Lung (tissue), 12 donors: Measurements from ENCODE around the gene LRRC58. TPM values are rescaled to one million over a fixed set of nuclear protein-coding genes. Genes with fewer than 3 reads are reported as not detected.

Source experiments
- ATAC-seq: fragments of 200-7000 bp; cut with Tn5 transposase; one replicate; pipeline ENCODE4 v1.9.1; 2020; ENCODE audit warnings: moderate number of reproducible peaks; ENCODE audit not compliant: insufficient read depth, low FRiP score
- DNase-seq, 3 donors: peaks; one replicate each; pipeline ENCODE4 v3.0.0-alpha.2; 2013 to 2017
- H3K27ac ChIP-seq, 2 donors: one replicate each; pipeline ENCODE4 v1.5.1; 2013; ENCODE audit warnings: mild to moderate bottlenecking in 2 of 2, moderate library complexity in 2 of 2, control low read depth in 1 of 2, inconsistent platforms in 1 of 2, low read depth in 1 of 2, low read length in 1 of 2
- H3K27me3 ChIP-seq, 3 donors: one replicate each; pipeline ENCODE4 v1.5.1; 2013; ENCODE audit warnings: low read length in 2 of 3; ENCODE audit not compliant: control insufficient read depth in 3 of 3, insufficient read depth in 3 of 3
- H3K36me3 ChIP-seq, 4 donors: one replicate each; pipeline ENCODE4 v1.5.1; 2013; ENCODE audit warnings: low read length in 4 of 4, mild to moderate bottlenecking in 1 of 4, moderate library complexity in 1 of 4; ENCODE audit not compliant: control insufficient read depth in 4 of 4, insufficient read depth in 4 of 4
- H3K4me1 ChIP-seq, 5 donors: one replicate each; pipeline ENCODE4 v1.5.1; 2013; ENCODE audit warnings: low read length in 5 of 5, mild to moderate bottlenecking in 2 of 5, moderate library complexity in 1 of 5; ENCODE audit not compliant: control insufficient read depth in 5 of 5, insufficient read depth in 5 of 5
- H3K4me3 ChIP-seq: one replicate; pipeline ENCODE4 v1.5.1; 2013; ENCODE audit warnings: mild to moderate bottlenecking, control low read depth, moderate library complexity
- H3K9ac ChIP-seq, 2 donors: one replicate each; pipeline ENCODE4 v1.5.1; 2013; ENCODE audit warnings: low read length in 2 of 2, control low read depth in 1 of 2; ENCODE audit not compliant: insufficient read depth in 1 of 2
- H3K9me3 ChIP-seq, 4 donors: one replicate each; pipeline ENCODE4 v1.5.1; 2013; ENCODE audit warnings: low read length in 3 of 4, mild to moderate bottlenecking in 1 of 4, moderate library complexity in 1 of 4; ENCODE audit not compliant: control insufficient read depth in 4 of 4, insufficient read depth in 3 of 4
- WGBS, 2 donors: extraction: QIAGEN DNeasy Blood & Tissue Kit; methylation state at CpG; one replicate each; pipeline ENCODE4 v1.1.7; 2013; 5-methylcytosine and 5-hydroxymethylcytosine counted together
- polyA plus RNA-seq, 2 donors: library from polyadenylated mRNA; stranded (reverse); fragments of 200-250 nt; gene quantifications; one replicate each; pipeline ENCODE4 v1.2.1, GENCODE V29; 2013
- total RNA-seq, 2 donors: library from RNA; depleted of rRNA in 1 of 2; stranded (reverse); fragments of >200 nt in 1 of 2; gene quantifications; one replicate each; pipeline ENCODE4 v1.2.1, GENCODE V29; 2014 to 2021
- TF ChIP-seq, protein P1 (sequence below): IDR thresholded peaks from 2 replicates; pipeline ENCODE4 v1.5.1; 2012; ENCODE audit warnings: mild to moderate bottlenecking; ENCODE audit errors: control extremely low read depth, extremely low read depth
- donor health status: control.
- donor health status: control.
- donor health status: Bipolar disorder and iron deficiency.
- donor health status: healthy.
- donor health status: DM: yes; HTN: yes; CAD: no.

Gene LRRC58
- total and polyA plus RNA-seq, 4 donors = 5.0 to 40.9 (median 13.8) TPM

DNA sequence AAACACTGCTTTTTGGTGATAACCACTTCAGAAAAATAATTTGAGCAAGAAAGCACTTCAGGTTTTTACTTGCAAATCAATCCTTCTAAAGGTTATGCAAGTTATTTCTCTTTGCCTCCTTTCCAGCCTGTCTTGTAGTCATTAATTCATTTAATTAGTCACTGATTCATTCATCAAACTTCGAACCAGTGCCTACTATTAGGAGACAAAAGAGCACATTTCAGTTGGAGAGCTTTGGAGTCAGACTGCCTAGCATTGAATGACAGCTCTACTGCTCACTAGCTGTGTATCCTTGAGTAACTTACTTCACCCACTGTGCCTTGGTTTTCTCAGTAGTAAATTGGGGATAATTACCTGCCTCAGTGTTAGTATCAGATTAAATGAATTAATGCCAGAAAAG, 14.9 kb upstream of the LRRC58 start:
- WGBS, 2 donors = 66 to 80% methylated on average over 1 of the region's 1 CpG
- no peaks in the 10 kb centered on the region for H3K27me3 ChIP-seq
- no peak overlapping the region for H3K9ac ChIP-seq
- DNase-seq (no peak), ATAC-seq (no peak)
- H3K4me1 ChIP-seq = peaks cover 0 to 4% (median 0%) of the 10 kb centered on the region in 5 donors
- no peaks in the 10 kb centered on the region for H3K36me3 ChIP-seq
- TF ChIP-seq, protein P1, sequence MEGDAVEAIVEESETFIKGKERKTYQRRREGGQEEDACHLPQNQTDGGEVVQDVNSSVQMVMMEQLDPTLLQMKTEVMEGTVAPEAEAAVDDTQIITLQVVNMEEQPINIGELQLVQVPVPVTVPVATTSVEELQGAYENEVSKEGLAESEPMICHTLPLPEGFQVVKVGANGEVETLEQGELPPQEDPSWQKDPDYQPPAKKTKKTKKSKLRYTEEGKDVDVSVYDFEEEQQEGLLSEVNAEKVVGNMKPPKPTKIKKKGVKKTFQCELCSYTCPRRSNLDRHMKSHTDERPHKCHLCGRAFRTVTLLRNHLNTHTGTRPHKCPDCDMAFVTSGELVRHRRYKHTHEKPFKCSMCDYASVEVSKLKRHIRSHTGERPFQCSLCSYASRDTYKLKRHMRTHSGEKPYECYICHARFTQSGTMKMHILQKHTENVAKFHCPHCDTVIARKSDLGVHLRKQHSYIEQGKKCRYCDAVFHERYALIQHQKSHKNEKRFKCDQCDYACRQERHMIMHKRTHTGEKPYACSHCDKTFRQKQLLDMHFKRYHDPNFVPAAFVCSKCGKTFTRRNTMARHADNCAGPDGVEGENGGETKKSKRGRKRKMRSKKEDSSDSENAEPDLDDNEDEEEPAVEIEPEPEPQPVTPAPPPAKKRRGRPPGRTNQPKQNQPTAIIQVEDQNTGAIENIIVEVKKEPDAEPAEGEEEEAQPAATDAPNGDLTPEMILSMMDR = no peak
- no peak overlapping the region for H3K4me3 ChIP-seq
- H3K27ac ChIP-seq = no peak overlapping the region
- no peaks in the 10 kb centered on the region for H3K9me3 ChIP-seq

DNA sequence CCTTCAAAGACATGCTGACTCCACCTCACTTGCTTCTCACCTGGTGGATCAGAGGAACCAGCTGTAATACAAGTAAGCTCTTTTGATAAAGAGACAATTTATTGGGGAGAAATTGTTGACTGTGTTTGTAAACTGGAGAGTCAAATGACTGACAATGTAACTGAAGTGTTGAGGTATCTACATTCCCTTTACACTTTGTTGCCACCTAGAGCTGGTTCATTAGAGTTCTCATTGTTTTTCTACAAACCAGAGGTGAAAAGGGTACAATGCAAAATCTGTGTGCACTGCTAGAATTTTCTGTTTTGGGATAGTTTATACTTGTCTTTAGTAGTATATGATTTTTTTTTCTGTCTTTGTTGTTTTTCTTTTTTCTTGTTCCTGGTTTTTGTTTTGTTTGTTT, 8.7 kb upstream of the LRRC58 start:
- TF ChIP-seq, protein P1 = no peak
- Histone ChIP-seq H3K27me3 (no peaks in the 10 kb centered on the region), H3K4me1 (no peaks in the 10 kb centered on the region), H3K4me3 (no peak overlapping the region), H3K9ac (no peak overlapping the region), H3K9me3 (no peaks in the 10 kb centered on the region), H3K27ac (no peak overlapping the region), H3K36me3 (no peaks in the 10 kb centered on the region)
- no peak for DNase-seq
- ATAC-seq = no peak

DNA sequence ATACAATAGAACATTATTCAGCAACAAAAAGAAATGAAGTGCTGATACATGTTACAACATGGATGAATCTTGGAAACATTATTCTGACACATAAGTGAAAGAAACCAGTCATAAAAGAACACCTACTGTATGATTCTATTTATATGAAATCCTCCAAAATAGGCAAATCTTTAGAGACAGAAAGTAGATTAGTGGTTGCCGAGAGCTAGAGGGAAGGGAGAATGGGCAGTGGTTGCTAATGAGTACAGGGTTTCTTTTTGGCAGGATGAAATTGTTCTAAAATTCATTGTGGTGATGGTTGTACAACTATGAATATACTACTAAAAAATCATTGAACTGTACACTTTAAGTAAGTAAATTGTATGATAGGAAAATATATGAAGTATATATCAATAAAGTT, 6.3 kb upstream of the LRRC58 start:
- H3K9ac ChIP-seq = no peak overlapping the region
- H3K4me3 ChIP-seq = no peak overlapping the region
- H3K9me3 ChIP-seq = no peaks in the 10 kb centered on the region
- TF ChIP-seq, protein P1 = no peak
- WGBS, 2 donors = 94 to 100% methylated on average over 1 of the region's 1 CpG
- H3K27me3 ChIP-seq = no peaks in the 10 kb centered on the region
- ATAC-seq (no peak), DNase-seq (no peak)
- H3K27ac ChIP-seq = no peak overlapping the region
- H3K36me3 ChIP-seq = no peaks in the 10 kb centered on the region
- peaks cover 0 to 4% (median 0%) of the 10 kb centered on the region in 5 donors for H3K4me1 ChIP-seq

DNA sequence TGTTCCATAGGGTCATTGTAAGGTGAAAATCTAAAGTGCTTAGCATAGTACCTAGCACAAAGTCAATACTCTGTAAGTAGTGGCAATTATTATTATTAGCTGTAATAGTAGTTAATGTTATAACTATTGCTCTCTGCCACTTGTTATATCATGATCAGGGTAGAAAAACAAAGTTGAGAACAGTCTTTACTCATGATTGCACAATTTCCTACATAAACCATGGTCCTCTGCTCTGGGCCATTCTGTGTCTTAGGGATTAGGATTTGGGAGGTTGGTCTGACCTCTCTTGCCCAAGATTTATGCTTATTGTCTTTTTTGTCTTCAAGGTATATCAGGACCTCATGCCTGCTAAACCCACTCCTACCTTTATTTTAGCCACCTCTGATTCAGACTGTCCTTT, 4.3 kb upstream of the LRRC58 start:
- H3K27me3 ChIP-seq = no peaks in the 10 kb centered on the region
- peaks cover 0 to 4% (median 0%) of the 10 kb centered on the region in 5 donors for H3K4me1 ChIP-seq
- no peak overlapping the region for H3K27ac ChIP-seq
- no peaks in the 10 kb centered on the region for H3K9me3 ChIP-seq
- H3K9ac ChIP-seq = no peak overlapping the region
- TF ChIP-seq, protein P1 = no peak
- no peak overlapping the region for H3K4me3 ChIP-seq
- H3K36me3 ChIP-seq = no peaks in the 10 kb centered on the region
- ATAC-seq = no peak
- no peak for DNase-seq
